Natural killer cell (primary cell): ENCODE data around the gene HSBP1L1. TPM values are rescaled to one million over a fixed set of nuclear protein-coding genes. Genes with fewer than 3 reads are reported as not detected.

Source experiments
- ATAC-seq, 3 donors: fragments of 150-1000 bp in 2 of 3; fragments of 200-7000 bp in 1 of 3; cut with Tn5 transposase; 1 replicate in 1 of 3; 2 replicates in 2 of 3; pipeline ENCODE4 v1.10.0; 2021; ENCODE audit warnings: mild to moderate bottlenecking in 2 of 3, moderate library complexity in 2 of 3
- DNase-seq, 2 donors: peaks; one replicate each; pipeline versions ENCODE4 v3.0.0 to v3.0.0-alpha.2; 2013 to 2021; ENCODE audit warnings: mixed read lengths in 1 of 2
- H3K27ac ChIP-seq: one replicate; pipeline ENCODE4 v1.5.1; 2013; ENCODE audit warnings: mild to moderate bottlenecking, low read length
- H3K27me3 ChIP-seq: one replicate; pipeline ENCODE4 v1.6.1; 2013; ENCODE audit warnings: low read length; ENCODE audit not compliant: control insufficient read depth, insufficient read depth
- H3K36me3 ChIP-seq: one replicate; pipeline ENCODE4 v1.6.1; 2013; ENCODE audit warnings: low read length; ENCODE audit not compliant: control insufficient read depth, insufficient read depth
- H3K4me1 ChIP-seq: one replicate; pipeline ENCODE4 v1.6.1; 2013; ENCODE audit warnings: low read length; ENCODE audit not compliant: control insufficient read depth, insufficient read depth
- H3K4me3 ChIP-seq: one replicate; pipeline ENCODE4 v1.5.1; 2013; ENCODE audit warnings: low read length
- H3K9me3 ChIP-seq: one replicate; pipeline ENCODE4 v1.6.1; 2013; ENCODE audit warnings: low read length; ENCODE audit not compliant: control insufficient read depth, insufficient read depth
- H3K27ac Mint-ChIP-seq, 2 donors: one replicate each; pipeline ENCODE4 v1.8.0; 2022; ENCODE audit warnings: mild to moderate bottlenecking in 2 of 2, mixed read lengths in 2 of 2, moderate library complexity in 1 of 2
- H3K27me3 Mint-ChIP-seq, 2 donors: one replicate each; pipeline ENCODE4 v1.8.0; 2022; ENCODE audit warnings: low read depth in 2 of 2, mixed read lengths in 2 of 2
- H3K36me3 Mint-ChIP-seq: one replicate; pipeline ENCODE4 v1.8.0; 2022; ENCODE audit warnings: mixed read lengths
- H3K4me1 Mint-ChIP-seq, 2 donors: one replicate each; pipeline ENCODE4 v1.8.0; 2022; ENCODE audit warnings: mixed read lengths in 2 of 2
- H3K4me3 Mint-ChIP-seq: one replicate; pipeline ENCODE4 v1.8.0; 2022; ENCODE audit warnings: mild to moderate bottlenecking, moderate library complexity, mixed read lengths
- H3K9me3 Mint-ChIP-seq, 2 donors: one replicate each; pipeline ENCODE4 v1.8.0; 2022; ENCODE audit warnings: mixed read lengths in 2 of 2
- WGBS: methylation state at CpG from one replicate; pipeline ENCODE4 v1.1.7; 2013; ENCODE audit warnings: missing lambda C conversion rate; ENCODE audit not compliant: insufficient coverage; 5-methylcytosine and 5-hydroxymethylcytosine counted together
- intact Hi-C: fragments of 100-400 bp; cut with micrococcal nuclease; formaldehyde crosslinking; loops from one replicate; pipeline ENCODE4 v1.14.2; 2022
- total RNA-seq, 4 donors: library from RNA; stranded (reverse); fragments of 120-200 nt in 1 of 4; gene quantifications; one replicate each; pipeline versions ENCODE4 v1.2.3 to v1.2.4, GENCODE V29; 2013 to 2022
- TF ChIP-seq, protein P1 (sequence below): fragments of 200-600 bp; IDR thresholded peaks from one replicate; pipeline ENCODE4 v1.8.0; 2022; ENCODE audit warnings: antibody characterized with exemption

The HSBP1L1 gene
- total RNA-seq, 3 donors from 2014 or later (not counting 1 experiment from before 2014, with no cell fraction given) = 11.7 to 16.1 (median 13.8) TPM

DNA sequence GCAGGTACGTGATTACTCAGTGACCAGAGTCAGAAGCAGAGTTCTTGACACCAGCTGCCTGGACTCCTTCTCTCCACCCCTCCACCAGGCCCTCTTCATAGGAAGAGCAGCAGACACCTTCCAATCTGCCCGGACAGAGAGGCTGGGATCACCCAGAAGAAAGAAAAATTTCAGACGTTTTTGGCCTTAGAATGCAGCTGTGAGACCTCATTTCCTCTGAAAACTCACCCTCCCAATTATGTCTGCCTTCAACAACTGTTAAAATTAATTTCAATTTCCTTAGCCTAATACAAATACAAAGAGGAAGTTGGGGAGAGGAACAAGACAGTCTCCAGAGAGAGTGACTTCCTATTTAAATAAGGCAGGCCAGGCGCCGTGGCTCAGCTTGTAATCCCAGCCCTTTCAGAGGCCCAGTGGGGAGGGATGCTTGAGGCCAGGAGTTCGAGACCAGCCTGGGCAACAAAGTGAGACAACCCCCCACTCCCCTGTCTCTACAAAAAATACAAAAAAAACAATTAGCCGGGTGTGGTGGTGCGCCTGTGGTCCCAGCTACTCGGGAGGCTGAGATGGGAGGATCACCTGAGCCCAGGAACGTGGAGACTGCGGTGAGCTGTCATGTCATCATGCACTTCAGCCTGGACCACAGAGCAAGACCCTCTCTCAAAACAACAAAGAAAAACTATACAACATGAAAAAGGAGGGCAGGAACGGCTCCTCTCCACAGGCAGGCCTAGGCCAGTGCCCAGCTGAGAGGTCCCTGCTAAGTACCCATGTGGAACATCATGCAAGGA is 14.6 kb upstream of the HSBP1L1 start:
- WGBS = 53% methylated on average over 11 of the region's 12 CpGs
- Histone ChIP-seq H3K9me3 (no peaks in the 10 kb centered on the region), H3K27me3 (no peaks in the 10 kb centered on the region), H3K4me3 (peak overlapping the region; percentile 42), H3K27ac (peak overlapping the region; percentile 18), H3K4me1 (peaks cover 29% of the 10 kb centered on the region), H3K36me3 (peaks cover 2% of the 10 kb centered on the region)
- Mint-ChIP-seq H3K4me3 (peak overlapping the region; percentile 90), H3K27ac (peak overlapping the region; percentile 76 to 79), H3K27me3 (no peaks in the 10 kb centered on the region), H3K36me3 (no peaks in the 10 kb centered on the region), H3K4me1 (peaks cover 26 to 35% of the 10 kb centered on the region in 2 donors), H3K9me3 (no peaks in the 10 kb centered on the region)
- DNase-seq = no peak
- intact Hi-C loops = loop anchor here (5.0 kb wide), 2 partner anchors 37 to 82 kb away; partner anchors contain the start of genes RBFA and TXNL4A
- no peak for ATAC-seq
- TF ChIP-seq, protein P1, sequence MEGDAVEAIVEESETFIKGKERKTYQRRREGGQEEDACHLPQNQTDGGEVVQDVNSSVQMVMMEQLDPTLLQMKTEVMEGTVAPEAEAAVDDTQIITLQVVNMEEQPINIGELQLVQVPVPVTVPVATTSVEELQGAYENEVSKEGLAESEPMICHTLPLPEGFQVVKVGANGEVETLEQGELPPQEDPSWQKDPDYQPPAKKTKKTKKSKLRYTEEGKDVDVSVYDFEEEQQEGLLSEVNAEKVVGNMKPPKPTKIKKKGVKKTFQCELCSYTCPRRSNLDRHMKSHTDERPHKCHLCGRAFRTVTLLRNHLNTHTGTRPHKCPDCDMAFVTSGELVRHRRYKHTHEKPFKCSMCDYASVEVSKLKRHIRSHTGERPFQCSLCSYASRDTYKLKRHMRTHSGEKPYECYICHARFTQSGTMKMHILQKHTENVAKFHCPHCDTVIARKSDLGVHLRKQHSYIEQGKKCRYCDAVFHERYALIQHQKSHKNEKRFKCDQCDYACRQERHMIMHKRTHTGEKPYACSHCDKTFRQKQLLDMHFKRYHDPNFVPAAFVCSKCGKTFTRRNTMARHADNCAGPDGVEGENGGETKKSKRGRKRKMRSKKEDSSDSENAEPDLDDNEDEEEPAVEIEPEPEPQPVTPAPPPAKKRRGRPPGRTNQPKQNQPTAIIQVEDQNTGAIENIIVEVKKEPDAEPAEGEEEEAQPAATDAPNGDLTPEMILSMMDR = no peak

DNA sequence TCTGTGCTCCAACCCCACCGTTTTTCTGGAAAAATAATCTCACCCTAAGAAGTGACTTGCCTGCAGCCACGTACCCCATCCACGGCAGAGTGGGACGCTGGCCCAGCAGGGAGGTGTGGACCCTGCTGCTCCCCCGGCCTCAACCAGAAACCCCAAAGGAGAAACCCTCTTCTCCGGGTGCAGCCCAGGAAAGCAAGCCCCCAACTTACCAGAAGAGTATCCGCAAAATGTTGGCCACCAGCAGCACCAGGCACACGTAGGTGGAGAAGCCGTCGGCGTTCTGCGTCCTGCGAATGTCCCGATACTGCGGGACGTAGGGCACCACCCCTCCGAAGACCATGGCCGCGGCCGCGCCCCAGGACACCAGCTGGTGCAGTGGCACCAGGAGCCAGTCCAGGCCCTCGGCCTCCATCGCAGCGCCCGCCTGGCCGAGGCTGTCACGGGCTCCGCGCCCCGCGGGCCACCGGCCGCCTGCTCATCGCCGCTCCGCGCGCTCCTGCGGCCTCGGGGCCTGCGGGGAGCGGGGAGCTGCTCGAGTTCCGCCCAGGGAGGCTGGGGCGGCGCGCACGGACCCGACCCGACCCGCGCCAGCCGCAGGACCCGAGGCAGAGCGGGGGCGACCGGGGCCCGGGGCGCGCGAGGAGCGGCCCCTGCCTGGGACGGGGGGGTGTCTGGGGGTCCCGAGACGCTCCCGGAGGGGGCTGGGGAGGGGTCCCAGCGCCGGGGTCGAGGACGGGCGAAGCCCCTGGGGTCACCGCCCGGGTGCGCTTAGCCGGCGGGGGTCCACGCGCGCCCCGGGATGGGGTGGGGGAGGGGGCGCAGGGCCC is 13.7 kb upstream of the HSBP1L1 start:
- Histone ChIP-seq H3K9me3 (no peaks in the 10 kb centered on the region), H3K4me1 (peaks cover 29% of the 10 kb centered on the region), H3K27ac (no peak overlapping the region), H3K36me3 (peaks cover 2% of the 10 kb centered on the region), H3K27me3 (no peaks in the 10 kb centered on the region), H3K4me3 (peak overlapping the region; percentile 42)
- DNase-seq (peak; percentile 40 to 49), ATAC-seq (peak; percentile 41 to 54 (median 42))
- TF ChIP-seq, protein P1 = no peak
- 4% methylated on average over 81 of the region's 81 CpGs for WGBS
- peaks cover 21 to 30% of the 10 kb centered on the region in 2 donors for H3K4me1 Mint-ChIP-seq
- no peaks in the 10 kb centered on the region for H3K9me3 Mint-ChIP-seq
- intact Hi-C loops = loop anchor here (1.0 to 5.0 kb wide), 3 partner anchors 13 to 82 kb away; partner anchors contain the start of genes RBFA and TXNL4A
- peak overlapping the region; percentile 76 to 79 for H3K27ac Mint-ChIP-seq
- no peaks in the 10 kb centered on the region for H3K36me3 Mint-ChIP-seq
- H3K4me3 Mint-ChIP-seq = peak overlapping the region; percentile 90
- no peaks in the 10 kb centered on the region for H3K27me3 Mint-ChIP-seq

DNA sequence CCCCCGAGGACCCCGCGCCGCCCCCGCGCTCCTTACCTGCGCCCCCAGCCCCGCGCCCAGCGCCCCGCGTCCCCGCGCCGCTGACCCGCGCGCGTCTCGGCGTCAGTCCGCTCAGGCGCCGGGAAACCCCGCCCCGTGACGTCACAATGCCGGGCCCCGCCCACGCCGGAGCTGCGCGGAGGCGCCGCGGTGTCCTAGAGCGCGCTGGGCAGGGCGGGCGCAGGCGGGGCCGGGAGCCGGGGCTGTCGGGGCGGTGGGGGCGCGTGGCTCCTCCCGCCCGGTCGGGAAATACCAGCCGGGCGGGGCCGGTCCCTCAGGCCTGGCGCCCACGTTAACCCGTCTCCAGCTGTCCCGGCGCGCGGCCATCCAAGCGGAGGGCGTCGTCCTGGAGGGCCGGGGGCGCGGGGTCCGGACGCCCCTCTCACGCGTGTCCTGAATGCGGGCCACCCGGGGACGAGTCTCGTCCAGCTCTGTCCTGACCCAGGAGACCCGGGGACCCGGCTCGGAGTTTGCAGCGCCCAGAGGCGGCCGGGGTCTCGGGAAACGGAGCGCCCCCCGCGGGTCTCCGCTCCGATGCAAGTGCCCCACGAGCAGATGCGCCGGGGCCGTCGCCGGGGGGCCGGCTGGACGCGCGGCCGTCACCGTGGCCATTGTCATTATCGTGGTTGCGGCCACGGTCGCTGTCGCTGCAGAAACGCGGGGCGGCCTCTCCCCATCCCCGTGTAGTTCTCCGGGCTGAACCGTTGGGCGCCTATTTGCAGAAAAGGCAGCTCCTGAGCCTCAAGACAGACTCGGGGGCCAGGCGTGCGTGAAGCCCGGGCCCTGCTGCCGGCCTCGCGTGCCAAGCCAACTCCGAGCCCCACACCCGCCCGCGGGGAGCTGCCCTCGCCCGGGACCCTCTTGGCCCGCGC is 12.6 kb upstream of the HSBP1L1 start, which contains the start of gene SLC66A2:
TSS of gene SLC66A2 (minus strand) at position 109 of the 911 bp plus-strand sequence. CDS start 727 bp downstream, outside the sequence.
- Histone ChIP-seq H3K36me3 (peaks cover 2% of the 10 kb centered on the region), H3K4me1 (peaks cover 29% of the 10 kb centered on the region), H3K27me3 (no peaks in the 10 kb centered on the region), H3K4me3 (peak within 1 kb of the TSS; percentile 56), H3K9me3 (no peaks in the 10 kb centered on the region), H3K27ac (no peak within 1 kb of the TSS)
- intact Hi-C loops = loop anchor here (1.0 to 5.0 kb wide), 3 partner anchors 12 to 81 kb away; partner anchors contain the start of genes RBFA and TXNL4A
- DNase-seq (peak; percentile 94 to 97), ATAC-seq (peak; percentile 89 to 96 (median 92))
- Mint-ChIP-seq H3K27me3 (no peaks in the 10 kb centered on the region), H3K36me3 (no peaks in the 10 kb centered on the region), H3K9me3 (no peaks in the 10 kb centered on the region), H3K4me1 (peaks cover 21 to 30% of the 10 kb centered on the region in 2 donors), H3K4me3 (peak within 1 kb of the TSS; percentile 90), H3K27ac (peak within 1 kb of the TSS; percentile 76 to 79)
- TF ChIP-seq, protein P1 = no peak
- WGBS = under 1% methylated on average over 126 of the region's 126 CpGs
